HEK293 (cell line): ENCODE measurements around the gene BACH2.

ENCODE experiments used
- CTCF ChIP-seq: fragments of 450-650 bp; formaldehyde crosslinking; IDR thresholded peaks from 2 replicates; pipeline ENCODE4 v1.5.1; 2016; ENCODE audit warnings: missing biosample characterization, missing genetic modification characterization
- KLF1 ChIP-seq: fragments of 450-650 bp; formaldehyde crosslinking; IDR thresholded peaks from 2 replicates; pipeline ENCODE4 v1.5.1; 2016; ENCODE audit warnings: missing biosample characterization, missing genetic modification characterization
- TCF7L2 ChIP-seq: IDR thresholded peaks from 2 replicates; pipeline ENCODE4 v1.6.1; 2011; ENCODE audit warnings: low read depth, mild to moderate bottlenecking, inconsistent platforms, low read length, moderate library complexity, borderline replicate concordance
- ZBTB44 ChIP-seq: fragments of 450-650 bp; IDR thresholded peaks from 2 replicates; pipeline ENCODE4 v1.5.1; 2018; ENCODE audit warnings: missing biosample characterization, mild to moderate bottlenecking, missing genetic modification characterization
- ZNF18 ChIP-seq: fragments of 450-650 bp; formaldehyde crosslinking; IDR thresholded peaks from 2 replicates; pipeline ENCODE4 v1.5.1; 2016; ENCODE audit warnings: missing biosample characterization, missing genetic modification characterization
- ZNF768 ChIP-seq: fragments of 450-650 bp; formaldehyde crosslinking; IDR thresholded peaks from 2 replicates; pipeline ENCODE4 v1.5.1; 2018; ENCODE audit warnings: missing biosample characterization, mild to moderate bottlenecking, missing genetic modification characterization

GRCh38 chr6:89987140-89987539, 309.5 kb downstream of the BACH2 start:
- TF ChIP-seq ZNF18 (tag by site-specific recombination) (no peak), KLF1 (tag by site-specific recombination) (no peak), ZBTB44 (tag by site-specific recombination) (no peak), CTCF (no peak), ZNF768 (tag by site-specific recombination) (no peak), TCF7L2 (no peak)
